Pancreas (tissue), 10 donors: ENCODE results near the gene AGO3. TPM values are rescaled to one million over a fixed set of nuclear protein-coding genes. Genes with fewer than 3 reads are reported as not detected.

Source experiments
- ATAC-seq, 4 donors: fragments of 200-7000 bp; cut with Tn5 transposase; one replicate each; pipeline versions ENCODE4 v1.8.0 to v1.9.1; 2020; ENCODE audit warnings: mild to moderate bottlenecking in 4 of 4, moderate library complexity in 4 of 4
- DNase-seq, 6 donors: peaks; one replicate each; pipeline ENCODE4 v3.0.0-alpha.2; 2020
- FAIRE-seq: peaks from 2 replicates; lab custom pipeline; 2012; peaks lifted over from hg19 to GRCh38; lab: Jason Lieb, UNC
- H3K27ac ChIP-seq, 4 donors: fragments of 200-600 bp; sonication (generic); 1 replicate in 3 of 4; 2 replicates in 1 of 4; pipeline versions ENCODE4 v1.5.0 to v1.8.0; 2020
- H3K27me3 ChIP-seq, 4 donors: fragments of 200-600 bp; one replicate each; pipeline ENCODE4 v1.8.0; 2021
- H3K36me3 ChIP-seq, 3 donors: fragments of 200-600 bp; sonication (generic) in 1 of 3; one replicate each; pipeline versions ENCODE4 v1.5.0 to v1.8.0; 2020 to 2021
- H3K4me1 ChIP-seq, 3 donors: fragments of 200-600 bp; one replicate each; pipeline ENCODE4 v1.8.0; 2021
- H3K4me3 ChIP-seq, 4 donors: fragments of 200-600 bp; sonication (generic) in 2 of 4; one replicate each; pipeline versions ENCODE4 v1.5.0 to v1.8.0; 2020 to 2021
- H3K9me3 ChIP-seq, 4 donors: fragments of 200-600 bp; one replicate each; pipeline ENCODE4 v1.8.0; 2021
- WGBS, 2 donors: extraction: QIAGEN DNeasy Blood & Tissue Kit; methylation state at CpG; one replicate each; pipeline ENCODE4 v1.1.7; 2013; 5-methylcytosine and 5-hydroxymethylcytosine counted together
- intact Hi-C, 3 donors: fragments of 100-400 bp; cut with DNase I; formaldehyde crosslinking; loops; one replicate each; pipeline versions ENCODE4 v1.11.1 to v1.14.2; 2022
- polyA plus RNA-seq, 2 donors: library from polyadenylated mRNA; stranded (reverse); fragments of 200-250 nt; gene quantifications; one replicate each; pipeline ENCODE4 v1.2.3, GENCODE V29; 2013
- total RNA-seq, 6 donors: library from RNA; stranded (reverse); fragmentation: NEBNext Ultra II Directional in 4 of 6; extraction: Animal tissue kit (Norgen Biotek cat#: 25700) in 4 of 6; gene quantifications; one replicate each; pipeline versions ENCODE4 v1.2.1 to v1.2.4, GENCODE V29; 2021 to 2023
- TF ChIP-seq, protein P1 (sequence below), 4 donors: fragments of 200-600 bp; sonication (generic) in 3 of 4; IDR thresholded peaks; one replicate each; pipeline versions ENCODE4 v1.5.0 to v1.8.0; 2021; ENCODE audit warnings: antibody characterized with exemption in 4 of 4
- donor health status: healthy with polysubstance abuse.
- donor health status: DM: no; HTN: no; CAD: no; lungs with moderate emphysema.
- donor health status: DM: no; HTN: no; CAD: no.
- donor health status: control.
- donor health status: control.
- donor health status: Bipolar disorder and iron deficiency.
- donor health status: DM: yes; HTN: yes; CAD: no.
- donor health status: DM: no; HTN: no; CAD: no.
- donor health status: DM: no; HTN: no; CAD: no.
- donor health status: DM: yes; HTN: yes; CAD: no.

AGO3 gene
- total and polyA plus RNA-seq, 8 donors: 2.2 to 16.6 (median 9.5) TPM

GRCh38 chr1:36007741-36008140, 76.8 kb downstream of the AGO3 start:
- H3K27me3 ChIP-seq: no peaks in the 10 kb centered on the region
- DNase-seq (no peak), FAIRE-seq (no peak), ATAC-seq (no peak)
- TF ChIP-seq, protein P1, sequence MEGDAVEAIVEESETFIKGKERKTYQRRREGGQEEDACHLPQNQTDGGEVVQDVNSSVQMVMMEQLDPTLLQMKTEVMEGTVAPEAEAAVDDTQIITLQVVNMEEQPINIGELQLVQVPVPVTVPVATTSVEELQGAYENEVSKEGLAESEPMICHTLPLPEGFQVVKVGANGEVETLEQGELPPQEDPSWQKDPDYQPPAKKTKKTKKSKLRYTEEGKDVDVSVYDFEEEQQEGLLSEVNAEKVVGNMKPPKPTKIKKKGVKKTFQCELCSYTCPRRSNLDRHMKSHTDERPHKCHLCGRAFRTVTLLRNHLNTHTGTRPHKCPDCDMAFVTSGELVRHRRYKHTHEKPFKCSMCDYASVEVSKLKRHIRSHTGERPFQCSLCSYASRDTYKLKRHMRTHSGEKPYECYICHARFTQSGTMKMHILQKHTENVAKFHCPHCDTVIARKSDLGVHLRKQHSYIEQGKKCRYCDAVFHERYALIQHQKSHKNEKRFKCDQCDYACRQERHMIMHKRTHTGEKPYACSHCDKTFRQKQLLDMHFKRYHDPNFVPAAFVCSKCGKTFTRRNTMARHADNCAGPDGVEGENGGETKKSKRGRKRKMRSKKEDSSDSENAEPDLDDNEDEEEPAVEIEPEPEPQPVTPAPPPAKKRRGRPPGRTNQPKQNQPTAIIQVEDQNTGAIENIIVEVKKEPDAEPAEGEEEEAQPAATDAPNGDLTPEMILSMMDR (IDR thresholded peaks at IDR 0.05): no peak
- H3K4me1 ChIP-seq: no peaks in the 10 kb centered on the region
- no peak overlapping the region for H3K4me3 ChIP-seq
- H3K9me3 ChIP-seq: no peaks in the 10 kb centered on the region
- no peak overlapping the region for H3K27ac ChIP-seq
- peaks cover 0 to 11% (median 0%) of the 10 kb centered on the region in 3 donors for H3K36me3 ChIP-seq
- 93 to 98% methylated on average over 2 of the region's 2 CpGs for WGBS, 2 donors
- intact Hi-C loops: no loop called here

DNA sequence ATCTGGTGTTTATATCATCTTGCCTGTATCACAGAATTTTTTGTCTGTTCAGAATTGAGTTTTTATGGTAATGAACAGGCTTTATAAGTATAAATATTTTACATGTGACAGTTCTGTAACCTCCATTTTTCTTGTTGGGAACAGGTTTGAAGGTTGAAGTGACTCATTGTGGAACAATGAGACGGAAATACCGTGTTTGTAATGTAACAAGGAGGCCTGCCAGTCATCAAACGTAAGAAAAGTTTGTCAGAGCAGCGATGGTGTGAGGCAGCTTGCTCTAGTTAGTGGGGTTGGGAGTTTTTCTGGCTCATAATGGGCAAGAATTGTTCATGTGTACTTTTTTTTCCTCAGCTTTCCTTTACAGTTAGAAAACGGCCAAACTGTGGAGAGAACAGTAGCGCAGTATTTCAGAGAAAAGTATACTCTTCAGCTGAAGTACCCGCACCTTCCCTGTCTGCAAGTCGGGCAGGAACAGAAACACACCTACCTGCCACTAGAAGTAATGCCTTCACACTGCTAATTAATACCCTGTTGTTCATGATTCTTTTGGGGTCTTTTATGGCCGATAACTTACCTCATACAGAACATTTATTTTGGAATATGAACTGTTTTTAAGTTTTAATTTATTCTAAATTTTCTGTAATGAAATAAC, 77.8 kb downstream of the AGO3 start:
- TF ChIP-seq, protein P1 (IDR thresholded peaks at IDR 0.05): no peak
- Histone ChIP-seq H3K27ac (no peak overlapping the region), H3K36me3 (peaks cover 0 to 20% (median 0%) of the 10 kb centered on the region in 3 donors), H3K4me3 (no peak overlapping the region), H3K9me3 (no peaks in the 10 kb centered on the region), H3K27me3 (no peaks in the 10 kb centered on the region), H3K4me1 (no peaks in the 10 kb centered on the region)
- DNase-seq: no peak
- no peak for FAIRE-seq
- no peak for ATAC-seq
- WGBS, 2 donors: 86 to 90% methylated on average over 9 of the region's 9 CpGs
- intact Hi-C loops: no loop called here

GRCh38 chr1:36014722-36015220, 83.9 kb downstream of the AGO3 start:
- H3K36me3 ChIP-seq: peaks cover 3 to 23% (median 3%) of the 10 kb centered on the region in 3 donors
- H3K4me3 ChIP-seq: no peak overlapping the region
- intact Hi-C loops: no loop called here
- DNase-seq: no peak
- H3K4me1 ChIP-seq: no peaks in the 10 kb centered on the region
- no peak for FAIRE-seq
- H3K27me3 ChIP-seq: no peaks in the 10 kb centered on the region
- whole genome bisulfite sequencing, 2 donors: 85 to 94% methylated on average over 2 of the region's 2 CpGs
- ATAC-seq: no peak
- no peaks in the 10 kb centered on the region for H3K9me3 ChIP-seq
- TF ChIP-seq, protein P1 (IDR thresholded peaks at IDR 0.05): no peak
- no peak overlapping the region for H3K27ac ChIP-seq

DNA sequence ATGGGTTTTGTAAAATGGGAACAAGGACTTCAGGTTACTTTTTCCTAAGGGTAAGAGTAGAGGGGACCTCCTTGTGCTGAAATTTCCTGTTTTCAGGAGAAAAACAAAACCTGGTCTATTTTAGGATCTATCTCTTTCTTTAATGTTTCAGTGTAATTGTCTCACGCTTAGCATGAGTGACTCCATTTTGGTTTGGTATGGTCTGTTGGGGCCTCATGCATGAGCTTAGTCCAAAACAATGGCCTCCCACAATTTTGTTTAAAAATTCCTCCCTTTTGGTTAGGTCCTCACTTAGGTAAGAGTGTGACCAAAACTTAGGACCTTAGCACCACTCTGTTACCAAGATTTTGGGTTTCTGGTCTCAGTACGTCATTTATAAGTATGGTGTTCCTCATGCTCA, 85.8 kb downstream of the AGO3 start:
- DNase-seq: no peak
- TF ChIP-seq, protein P1 (IDR thresholded peaks at IDR 0.05): no peak
- H3K36me3 ChIP-seq: peaks cover 3 to 23% (median 3%) of the 10 kb centered on the region in 3 donors
- H3K4me3 ChIP-seq: no peak overlapping the region
- FAIRE-seq: no peak
- no peak overlapping the region for H3K27ac ChIP-seq
- intact Hi-C loops: no loop called here
- no peaks in the 10 kb centered on the region for H3K4me1 ChIP-seq
- ATAC-seq: no peak
- no peaks in the 10 kb centered on the region for H3K9me3 ChIP-seq
- no peaks in the 10 kb centered on the region for H3K27me3 ChIP-seq
- WGBS, 2 donors: 94 to 96% methylated on average over 2 of the region's 2 CpGs
